GM19043 (cell line): ENCODE results near the gene PSMD5.

Source experiments
- ATAC-seq: cut with Tn5 transposase; IDR thresholded peaks from one replicate; pipeline ENCODE4 v1.9.1; 2021; ENCODE audit warnings: low read depth; ENCODE audit not compliant: unreplicated experiment

PSMD5 gene

DNA sequence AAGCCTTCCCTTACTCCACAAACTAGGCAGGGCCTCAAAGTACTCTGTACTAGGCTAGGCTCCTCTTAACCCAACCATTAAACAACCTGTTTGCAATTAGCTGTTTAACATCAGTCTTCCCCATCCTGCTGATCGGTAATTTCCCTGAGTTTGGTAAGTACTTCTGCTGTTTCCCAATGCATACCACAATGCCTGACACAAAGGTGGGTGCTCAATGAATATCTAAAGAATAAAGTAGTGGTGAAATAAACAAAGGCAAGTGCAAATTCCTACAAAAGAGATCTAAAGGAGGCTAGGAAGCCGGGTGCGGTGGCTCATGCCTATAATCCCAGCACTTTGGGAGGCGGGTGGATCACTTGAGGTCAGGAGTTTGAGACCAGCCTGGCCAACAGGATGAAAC is 74.5 kb downstream of the PSMD5 start:
- no peak for ATAC-seq

DNA sequence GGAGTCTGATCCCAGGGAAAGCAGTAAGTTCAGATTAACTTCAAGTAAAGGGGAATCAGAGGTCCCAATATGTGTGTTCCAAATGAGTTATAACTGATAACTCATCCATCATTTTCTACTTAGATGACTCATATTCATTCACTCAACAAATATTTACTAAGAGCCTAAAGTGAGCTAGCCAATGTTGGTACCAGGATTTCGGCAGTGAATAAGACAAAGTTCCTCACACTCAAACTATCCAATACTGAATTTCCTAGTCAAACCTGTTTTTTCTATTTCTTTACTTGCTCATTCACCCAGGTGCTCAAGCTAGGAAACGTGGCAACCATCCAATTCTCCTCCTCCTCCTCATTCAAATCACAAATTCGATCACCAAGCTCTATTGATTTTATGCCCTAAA is 75.3 kb downstream of the PSMD5 start:
- no peak for ATAC-seq
